Trophoblast cell (in vitro differentiated cells and primary cell): ENCODE measurements around the gene SH3BP4.

Source experiments
- DNase-seq, 2 donors: peaks; one replicate each; pipeline ENCODE4 v3.0.0-alpha.2; 2016
- H2AFZ ChIP-seq: 2 replicates; pipeline ENCODE4 v1.6.1; 2013; ENCODE audit warnings: low read length, moderate library complexity, mild to moderate bottlenecking; ENCODE audit not compliant: insufficient read depth, poor library complexity
- H2AK5ac ChIP-seq: 2 replicates; pipeline ENCODE4 v1.6.1; 2013; ENCODE audit warnings: mild to moderate bottlenecking, low read length
- H2BK120ac ChIP-seq: 2 replicates; pipeline ENCODE4 v1.6.1; 2013; ENCODE audit warnings: low read length, mild to moderate bottlenecking, moderate library complexity; ENCODE audit not compliant: insufficient read depth, poor library complexity
- H2BK12ac ChIP-seq: 2 replicates; pipeline ENCODE4 v1.6.1; 2013; ENCODE audit warnings: mild to moderate bottlenecking, low read length, moderate library complexity
- H2BK5ac ChIP-seq: 2 replicates; pipeline ENCODE4 v1.6.1; 2013; ENCODE audit warnings: low read length, low read depth, moderate library complexity, mild to moderate bottlenecking; ENCODE audit not compliant: poor library complexity
- H3K14ac ChIP-seq: 2 replicates; pipeline ENCODE4 v1.6.1; 2013; ENCODE audit warnings: mild to moderate bottlenecking, low read length
- H3K18ac ChIP-seq: 2 replicates; pipeline ENCODE4 v1.6.1; 2013; ENCODE audit warnings: mild to moderate bottlenecking, low read length
- H3K23ac ChIP-seq: 2 replicates; pipeline ENCODE4 v1.6.1; 2013; ENCODE audit warnings: low read length
- H3K27ac ChIP-seq: 2 replicates; pipeline ENCODE4 v1.5.1; 2013; ENCODE audit warnings: low read depth, mild to moderate bottlenecking, inconsistent platforms, low read length, moderate library complexity
- H3K27me3 ChIP-seq: 2 replicates; pipeline ENCODE4 v1.6.1; 2013; ENCODE audit warnings: inconsistent platforms, mild to moderate bottlenecking, low read length, moderate library complexity; ENCODE audit not compliant: insufficient read depth
- H3K36me3 ChIP-seq, 2 experiments: 1 replicate in 1 of 2; 2 replicates in 1 of 2; pipeline ENCODE4 v1.6.1; 2013; ENCODE audit warnings: low read length in 2 of 2, mild to moderate bottlenecking in 2 of 2, moderate library complexity in 1 of 2; ENCODE audit not compliant: insufficient read depth in 2 of 2, control insufficient read depth in 1 of 2
- H3K4ac ChIP-seq: 2 replicates; pipeline ENCODE4 v1.6.1; 2013; ENCODE audit warnings: low read depth, mild to moderate bottlenecking, low read length, moderate library complexity
- H3K4me1 ChIP-seq, 2 experiments: 1 replicate in 1 of 2; 2 replicates in 1 of 2; pipeline ENCODE4 v1.6.1; 2013; ENCODE audit warnings: low read length in 2 of 2, mild to moderate bottlenecking in 2 of 2, moderate library complexity in 1 of 2; ENCODE audit not compliant: insufficient read depth in 2 of 2, control insufficient read depth in 1 of 2
- H3K4me2 ChIP-seq: 2 replicates; pipeline ENCODE4 v1.6.1; 2013; ENCODE audit warnings: inconsistent platforms, mild to moderate bottlenecking, low read length, moderate library complexity
- H3K4me3 ChIP-seq: 2 replicates; pipeline ENCODE4 v1.5.1; 2013; ENCODE audit warnings: mild to moderate bottlenecking, low read depth, low read length, inconsistent platforms
- H3K79me1 ChIP-seq: one replicate; pipeline ENCODE4 v1.6.1; 2013; ENCODE audit warnings: low read length
- H3K79me2 ChIP-seq: 2 replicates; pipeline ENCODE4 v1.6.1; 2013; ENCODE audit warnings: low read length, mild to moderate bottlenecking; ENCODE audit not compliant: control insufficient read depth, insufficient read depth, poor library complexity
- H3K9ac ChIP-seq: 2 replicates; pipeline ENCODE4 v1.6.1; 2013; ENCODE audit warnings: mild to moderate bottlenecking, low read length
- H3K9me3 ChIP-seq: 2 replicates; pipeline ENCODE4 v1.6.1; 2013; ENCODE audit warnings: low read depth, mild to moderate bottlenecking, control low read depth, inconsistent platforms, low read length; ENCODE audit not compliant: insufficient read depth
- H4K12ac ChIP-seq: 2 replicates; pipeline ENCODE4 v1.6.1; 2013; ENCODE audit warnings: low read depth, mild to moderate bottlenecking, low read length, moderate library complexity
- H4K8ac ChIP-seq: 2 replicates; pipeline ENCODE4 v1.6.1; 2013; ENCODE audit warnings: low read depth, mild to moderate bottlenecking, low read length, moderate library complexity
- H4K91ac ChIP-seq: one replicate; pipeline ENCODE4 v1.6.1; 2013; ENCODE audit warnings: low read depth, mild to moderate bottlenecking, low read length, moderate library complexity
- WGBS: extraction: QIAGEN DNeasy Blood & Tissue Kit; methylation state at CpG from one replicate; pipeline ENCODE4 v1.1.7; 2013; ENCODE audit warnings: missing lambda C conversion rate; ENCODE audit not compliant: insufficient read length, insufficient coverage; ENCODE audit errors: extremely low coverage; 5-methylcytosine and 5-hydroxymethylcytosine counted together

Gene SH3BP4

DNA sequence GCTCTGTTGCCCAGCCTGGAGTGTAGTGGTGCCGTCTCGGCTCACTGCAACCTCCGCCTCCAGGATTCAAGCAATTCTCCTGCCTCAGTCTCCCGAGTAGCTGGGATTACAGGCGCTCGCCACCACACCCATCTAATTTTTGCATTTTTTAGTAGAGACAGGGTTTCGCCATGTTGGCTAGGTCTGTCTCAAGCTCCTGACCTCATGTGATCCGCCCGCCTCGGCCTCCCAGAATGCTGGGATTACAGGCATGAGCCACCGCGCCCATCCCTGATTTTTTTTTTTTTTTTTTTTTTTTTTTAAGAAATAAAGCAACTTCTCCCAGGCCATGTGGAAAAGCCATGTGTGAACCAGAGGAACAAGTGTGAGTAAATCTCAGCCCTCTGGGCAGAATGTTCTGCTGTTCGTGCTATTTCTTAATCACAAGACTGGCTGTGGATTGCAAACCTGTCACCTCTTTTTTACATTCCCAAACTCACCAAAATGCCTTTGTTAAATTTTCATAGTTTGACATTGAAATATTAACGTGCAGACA lies 6.4 kb upstream of the SH3BP4 start:
- peak; percentile 94 to 98 for DNase-seq
- no peak overlapping the region for H4K12ac ChIP-seq
- WGBS, result no CpG with 5 or more reads among the region's 14 CpGs
- H3K18ac ChIP-seq, result no peak overlapping the region
- no peak overlapping the region for H4K8ac ChIP-seq
- H3K4me1 ChIP-seq, result peaks cover 5 to 13% of the 10 kb centered on the region in 2 experiments
- no peak overlapping the region for H2BK12ac ChIP-seq
- no peaks in the 10 kb centered on the region for H3K27me3 ChIP-seq
- H3K79me2 ChIP-seq, result no peaks in the 10 kb centered on the region
- H3K23ac ChIP-seq, result no peak overlapping the region
- H2BK120ac ChIP-seq, result no peak overlapping the region
- H3K4me2 ChIP-seq, result no peak overlapping the region
- peaks cover 2% of the 10 kb centered on the region for H3K9me3 ChIP-seq
- H2AK5ac ChIP-seq, result no peak overlapping the region
- H3K9ac ChIP-seq, result no peak overlapping the region
- peaks cover 6% of the 10 kb centered on the region for H3K79me1 ChIP-seq
- no peak overlapping the region for H2BK5ac ChIP-seq
- H3K4ac ChIP-seq, result no peak overlapping the region
- no peak overlapping the region for H4K91ac ChIP-seq
- no peak overlapping the region for H2AFZ ChIP-seq
- no peak overlapping the region for H3K14ac ChIP-seq
- H3K27ac ChIP-seq, result no peak overlapping the region
- H3K4me3 ChIP-seq, result no peak overlapping the region
- no peaks in the 10 kb centered on the region for H3K36me3 ChIP-seq

DNA sequence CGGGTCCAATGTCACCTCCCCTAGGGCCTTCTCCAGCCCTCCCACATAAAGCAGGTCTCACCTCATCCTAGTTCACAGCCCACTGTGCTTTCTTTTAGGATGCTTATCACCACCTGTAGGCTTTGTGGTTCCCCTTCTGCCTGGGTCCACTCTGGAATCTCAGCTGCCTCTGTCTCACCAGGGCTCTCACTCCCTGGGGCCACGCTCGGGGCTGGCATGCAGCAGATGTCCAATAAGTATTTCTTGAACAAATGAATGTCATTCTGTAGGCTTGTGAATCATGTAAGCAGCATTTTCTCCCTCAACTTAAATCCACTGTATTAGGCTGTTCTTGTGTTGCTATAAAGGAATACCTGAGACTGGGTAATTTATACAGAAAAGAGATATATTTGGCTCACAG lies 4.3 kb upstream of the SH3BP4 start:
- Histone ChIP-seq H3K4me2 (no peak overlapping the region), H2BK5ac (no peak overlapping the region), H2BK120ac (no peak overlapping the region), H2AK5ac (no peak overlapping the region), H3K4me3 (no peak overlapping the region), H3K36me3 (no peaks in the 10 kb centered on the region), H3K14ac (no peak overlapping the region), H3K9ac (no peak overlapping the region), H3K9me3 (peaks cover 2% of the 10 kb centered on the region), H2AFZ (no peak overlapping the region), H3K18ac (no peak overlapping the region), H3K79me2 (peaks cover 9% of the 10 kb centered on the region), H4K91ac (no peak overlapping the region), H3K27ac (no peak overlapping the region), H3K27me3 (no peaks in the 10 kb centered on the region), H4K12ac (no peak overlapping the region), H4K8ac (no peak overlapping the region), H3K4me1 (peaks cover 6 to 10% of the 10 kb centered on the region in 2 experiments), H3K79me1 (peaks cover 16% of the 10 kb centered on the region), H2BK12ac (no peak overlapping the region), H3K23ac (no peak overlapping the region), H3K4ac (no peak overlapping the region)
- no CpG with 5 or more reads among the region's 3 CpGs for WGBS
- peak; percentile 99 for DNase-seq

DNA sequence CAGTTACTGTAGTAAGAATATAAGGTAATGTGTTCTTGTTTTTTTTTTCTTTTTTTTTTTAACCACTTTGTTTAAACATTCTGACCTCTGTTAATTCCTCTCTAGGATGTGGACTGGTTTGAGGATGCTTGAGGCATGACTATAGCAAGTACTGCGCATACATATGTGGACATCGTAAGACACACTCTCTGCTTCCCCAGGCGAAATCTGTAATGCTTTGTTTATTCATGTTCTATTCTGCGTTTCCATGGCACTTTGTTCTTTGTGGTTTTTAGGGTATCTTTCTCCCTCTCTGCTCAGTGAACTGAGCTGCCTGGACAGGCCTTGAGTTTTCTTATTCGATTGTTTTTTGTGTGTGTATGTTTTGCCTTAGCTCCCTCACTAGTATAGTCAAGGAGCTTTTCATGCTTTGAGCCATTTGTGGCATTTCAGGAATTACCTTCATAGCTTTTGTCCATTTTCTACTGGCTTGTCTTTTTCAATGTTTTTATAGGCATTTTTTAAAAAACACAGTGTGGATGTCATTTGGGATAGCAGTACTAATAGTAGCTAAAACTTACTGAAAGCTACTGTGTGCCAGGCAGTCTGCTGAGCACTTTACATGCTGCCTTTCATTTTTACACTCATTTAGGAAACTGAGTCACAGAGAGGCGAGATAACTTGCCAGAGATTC lies 1.9 kb upstream of the SH3BP4 start:
- H3K9ac ChIP-seq, result no peak overlapping the region
- peak overlapping the region; percentile 20 for H2BK120ac ChIP-seq
- H3K79me2 ChIP-seq, result peaks cover 19% of the 10 kb centered on the region
- H3K27ac ChIP-seq, result peak overlapping the region; percentile 12
- no peak overlapping the region for H2BK5ac ChIP-seq
- no peak overlapping the region for H3K18ac ChIP-seq
- H2BK12ac ChIP-seq, result no peak overlapping the region
- no peak overlapping the region for H4K8ac ChIP-seq
- H3K14ac ChIP-seq, result no peak overlapping the region
- no peaks in the 10 kb centered on the region for H3K36me3 ChIP-seq
- peak overlapping the region; percentile 28 for H4K91ac ChIP-seq
- no peak overlapping the region for H3K4me2 ChIP-seq
- no peaks in the 10 kb centered on the region for H3K27me3 ChIP-seq
- H3K9me3 ChIP-seq, result peaks cover 2% of the 10 kb centered on the region
- H3K23ac ChIP-seq, result no peak overlapping the region
- no peak overlapping the region for H2AK5ac ChIP-seq
- peaks cover 12 to 24% of the 10 kb centered on the region in 2 experiments for H3K4me1 ChIP-seq
- H3K4me3 ChIP-seq, result no peak overlapping the region
- WGBS, result no CpG with 5 or more reads among the region's 6 CpGs
- no peak overlapping the region for H2AFZ ChIP-seq
- no peak overlapping the region for H3K4ac ChIP-seq
- H4K12ac ChIP-seq, result no peak overlapping the region
- H3K79me1 ChIP-seq, result peaks cover 24% of the 10 kb centered on the region
- peak; percentile 70 to 88 for DNase-seq

DNA sequence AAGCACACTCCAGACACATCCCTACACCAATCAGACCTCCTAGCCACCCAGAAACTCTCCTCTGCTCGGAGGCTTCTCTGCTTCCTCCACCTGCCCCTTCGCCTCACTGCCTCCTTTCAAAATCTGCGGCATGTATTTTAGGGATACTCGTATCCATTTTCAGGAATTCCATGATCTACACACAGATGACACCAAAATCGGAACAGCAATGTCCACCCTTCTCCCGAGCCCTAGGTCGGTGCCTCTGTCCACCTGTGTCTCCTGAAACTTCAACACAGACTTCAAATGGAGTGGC lies 1.4 kb upstream of the SH3BP4 start:
- no peaks in the 10 kb centered on the region for H3K36me3 ChIP-seq
- peaks cover 13 to 28% of the 10 kb centered on the region in 2 experiments for H3K4me1 ChIP-seq
- no peak overlapping the region for H4K8ac ChIP-seq
- H3K14ac ChIP-seq, result no peak overlapping the region
- H2BK120ac ChIP-seq, result peak overlapping the region; percentile 20
- H3K79me2 ChIP-seq, result peaks cover 19% of the 10 kb centered on the region
- H3K18ac ChIP-seq, result no peak overlapping the region
- H4K91ac ChIP-seq, result peak overlapping the region; percentile 28
- peaks cover 2% of the 10 kb centered on the region for H3K9me3 ChIP-seq
- no peak overlapping the region for H3K4ac ChIP-seq
- peak overlapping the region; percentile 19 for H2BK12ac ChIP-seq
- no peak overlapping the region for H3K4me3 ChIP-seq
- H3K79me1 ChIP-seq, result peaks cover 24% of the 10 kb centered on the region
- DNase-seq, result no peak
- no peak overlapping the region for H2AK5ac ChIP-seq
- H3K27me3 ChIP-seq, result no peaks in the 10 kb centered on the region
- H3K27ac ChIP-seq, result peak overlapping the region; percentile 12
- WGBS, result no CpG with 5 or more reads among the region's 7 CpGs
- no peak overlapping the region for H2BK5ac ChIP-seq
- H3K4me2 ChIP-seq, result peak overlapping the region; percentile 60
- no peak overlapping the region for H4K12ac ChIP-seq
- H3K9ac ChIP-seq, result no peak overlapping the region
- H3K23ac ChIP-seq, result no peak overlapping the region
- no peak overlapping the region for H2AFZ ChIP-seq
